Smooth muscle cell (in vitro differentiated cells): ENCODE measurements around the gene FALEC. TPM values are rescaled to one million over a fixed set of nuclear protein-coding genes. Genes with fewer than 3 reads are reported as not detected.
A peak's percentile ranks its signal among the peaks of the same experiment; 100 is the strongest.

ENCODE experiments used
- DNase-seq: peaks from one replicate; lab custom pipeline; 2025; ENCODE audit not compliant: unreplicated experiment; lab: John Stamatoyannopoulos, UW
- H2AFZ ChIP-seq: fragments of 200-600 bp; sonication (generic); 2 replicates; pipeline ENCODE4 v1.6.0; 2016; ENCODE audit warnings: antibody characterized with exemption, low read depth, mild to moderate bottlenecking
- H3F3A ChIP-seq: fragments of 200-600 bp; sonication (generic); 2 replicates; pipeline ENCODE4 v1.6.0; 2017; ENCODE audit warnings: antibody characterized with exemption, low read depth
- H3K27ac ChIP-seq: fragments of 200-600 bp; sonication (generic); 2 replicates; pipeline ENCODE4 v1.5.1; 2016; ENCODE audit warnings: low read depth, mild to moderate bottlenecking
- H3K27me3 ChIP-seq: fragments of 200-600 bp; sonication (generic); 2 replicates; pipeline ENCODE4 v1.6.1; 2016; ENCODE audit warnings: low read depth, mild to moderate bottlenecking
- H3K36me3 ChIP-seq: fragments of 200-600 bp; sonication (generic); 2 replicates; pipeline ENCODE4 v1.5.1; 2016; ENCODE audit warnings: low read depth
- H3K4me1 ChIP-seq: fragments of 200-600 bp; sonication (generic); 2 replicates; pipeline ENCODE4 v1.5.1; 2016; ENCODE audit warnings: low read depth
- H3K4me2 ChIP-seq: fragments of 200-600 bp; sonication (generic); 2 replicates; pipeline ENCODE4 v1.6.0; 2016; ENCODE audit warnings: mild to moderate bottlenecking
- H3K4me3 ChIP-seq: fragments of 200-600 bp; sonication (generic); 2 replicates; pipeline ENCODE4 v1.5.1; 2016; ENCODE audit warnings: mild to moderate bottlenecking
- H3K79me2 ChIP-seq: fragments of 200-600 bp; sonication (generic); 2 replicates; pipeline ENCODE4 v1.6.0; 2016; ENCODE audit warnings: low read depth, mild to moderate bottlenecking
- H3K9ac ChIP-seq: fragments of 200-600 bp; sonication (generic); 2 replicates; pipeline ENCODE4 v1.6.0; 2016; ENCODE audit warnings: low read depth
- H3K9me3 ChIP-seq: fragments of 200-600 bp; sonication (generic); replicated peaks from 2 replicates; pipeline ENCODE4 v1.5.1; 2016; ENCODE audit warnings: low read depth
- H4K20me1 ChIP-seq: fragments of 200-600 bp; sonication (generic); 2 replicates; pipeline ENCODE4 v1.6.0; 2016; ENCODE audit warnings: low read depth
- WGBS: methylation state at CpG from one replicate; pipeline ENCODE4 v1.1.7; 2016; ENCODE audit warnings: low lambda C conversion rate; 5-methylcytosine and 5-hydroxymethylcytosine counted together
- polyA plus RNA-seq: library from polyadenylated mRNA; unstranded; fragments of >200 nt; fragmentation: Nextera tagmentation; extraction: Ambion mirVana; gene quantifications from 2 replicates; pipeline ENCODE4 v1.2.1, GENCODE V29; 2016
- total RNA-seq: library from RNA; depleted of rRNA; stranded (reverse); fragments of >200 nt; gene quantifications from 2 replicates; pipeline ENCODE4 v1.2.3, GENCODE V29; 2014
- TF ChIP-seq, protein P1 (sequence below): fragments of 200-600 bp; sonication (generic); IDR thresholded peaks from 2 replicates; pipeline ENCODE4 v1.5.1; 2017; ENCODE audit warnings: borderline replicate concordance, mild to moderate bottlenecking, antibody characterized with exemption; ENCODE audit not compliant: insufficient read depth, poor library complexity, severe bottlenecking

The FALEC gene
- total and polyA plus RNA-seq, 2 experiments from 2014 or later, result 0.62 TPM; not detected in 1

- H3K79me2 ChIP-seq, result no peaks in the 10 kb centered on the region
- TF ChIP-seq, protein P1, sequence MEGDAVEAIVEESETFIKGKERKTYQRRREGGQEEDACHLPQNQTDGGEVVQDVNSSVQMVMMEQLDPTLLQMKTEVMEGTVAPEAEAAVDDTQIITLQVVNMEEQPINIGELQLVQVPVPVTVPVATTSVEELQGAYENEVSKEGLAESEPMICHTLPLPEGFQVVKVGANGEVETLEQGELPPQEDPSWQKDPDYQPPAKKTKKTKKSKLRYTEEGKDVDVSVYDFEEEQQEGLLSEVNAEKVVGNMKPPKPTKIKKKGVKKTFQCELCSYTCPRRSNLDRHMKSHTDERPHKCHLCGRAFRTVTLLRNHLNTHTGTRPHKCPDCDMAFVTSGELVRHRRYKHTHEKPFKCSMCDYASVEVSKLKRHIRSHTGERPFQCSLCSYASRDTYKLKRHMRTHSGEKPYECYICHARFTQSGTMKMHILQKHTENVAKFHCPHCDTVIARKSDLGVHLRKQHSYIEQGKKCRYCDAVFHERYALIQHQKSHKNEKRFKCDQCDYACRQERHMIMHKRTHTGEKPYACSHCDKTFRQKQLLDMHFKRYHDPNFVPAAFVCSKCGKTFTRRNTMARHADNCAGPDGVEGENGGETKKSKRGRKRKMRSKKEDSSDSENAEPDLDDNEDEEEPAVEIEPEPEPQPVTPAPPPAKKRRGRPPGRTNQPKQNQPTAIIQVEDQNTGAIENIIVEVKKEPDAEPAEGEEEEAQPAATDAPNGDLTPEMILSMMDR, result no peak
- H3K9me3 ChIP-seq, result no peaks in the 10 kb centered on the region
- H3K27ac ChIP-seq, result no peak overlapping the region
- H3K4me3 ChIP-seq, result no peak overlapping the region
- H3K27me3 ChIP-seq, result no peaks in the 10 kb centered on the region
- no peak overlapping the region for H3K4me2 ChIP-seq
- no peaks in the 10 kb centered on the region for H3F3A ChIP-seq
- whole genome bisulfite sequencing, result 72% methylated on average over 5 of the region's 5 CpGs
- no peak for DNase-seq
- H3K4me1 ChIP-seq, result peaks cover 9% of the 10 kb centered on the region
- H2AFZ ChIP-seq, result no peak overlapping the region
- no peaks in the 10 kb centered on the region for H3K36me3 ChIP-seq
- H4K20me1 ChIP-seq, result no peaks in the 10 kb centered on the region
- no peak overlapping the region for H3K9ac ChIP-seq
Measured at GRCh38 chr1:150532860-150533259, 17.3 kb downstream of the FALEC start.

DNA sequence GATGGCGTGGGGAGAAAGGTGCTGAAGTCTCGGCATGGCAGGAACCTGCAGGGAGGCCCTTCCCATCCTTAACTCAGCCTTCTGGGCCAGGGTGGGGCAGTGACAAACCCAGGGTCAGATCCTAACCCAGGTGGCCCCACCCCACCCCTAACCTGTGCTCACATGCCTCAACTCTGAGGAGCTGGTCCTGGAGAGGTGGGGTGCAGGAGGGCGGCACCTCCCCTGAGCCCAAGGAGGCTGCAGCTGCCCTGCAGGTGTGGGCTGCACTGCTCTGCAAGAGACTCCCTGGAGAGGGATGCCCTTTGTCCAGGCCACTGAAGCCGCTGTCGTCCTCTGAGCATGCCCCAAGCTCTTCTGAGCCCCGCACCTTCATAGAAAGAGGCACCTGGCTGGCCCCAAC, 18.4 kb downstream of the FALEC start:
- H3K9ac ChIP-seq, result no peak overlapping the region
- no peaks in the 10 kb centered on the region for H3K79me2 ChIP-seq
- H3K4me2 ChIP-seq, result no peak overlapping the region
- 99% methylated on average over 6 of the region's 6 CpGs for WGBS
- no peak overlapping the region for H3K4me3 ChIP-seq
- no peaks in the 10 kb centered on the region for H3K27me3 ChIP-seq
- H3K9me3 ChIP-seq, result no peaks in the 10 kb centered on the region
- DNase-seq, result no peak
- TF ChIP-seq, protein P1, result no peak
- H3K36me3 ChIP-seq, result no peaks in the 10 kb centered on the region
- H2AFZ ChIP-seq, result no peak overlapping the region
- peaks cover 3% of the 10 kb centered on the region for H3K4me1 ChIP-seq
- H3F3A ChIP-seq, result no peaks in the 10 kb centered on the region
- H4K20me1 ChIP-seq, result no peaks in the 10 kb centered on the region
- no peak overlapping the region for H3K27ac ChIP-seq

GRCh38 chr1:150535511-150536287, 20.1 kb downstream of the FALEC start:
- Histone ChIP-seq H3K4me3 (no peak overlapping the region), H3K9me3 (no peaks in the 10 kb centered on the region), H3K27ac (peak overlapping the region; percentile 35), H2AFZ (no peak overlapping the region), H3K79me2 (no peaks in the 10 kb centered on the region), H3K4me2 (peak overlapping the region; percentile 30), H3F3A (no peaks in the 10 kb centered on the region), H4K20me1 (no peaks in the 10 kb centered on the region), H3K27me3 (no peaks in the 10 kb centered on the region), H3K36me3 (no peaks in the 10 kb centered on the region), H3K4me1 (no peaks in the 10 kb centered on the region), H3K9ac (no peak overlapping the region)
- WGBS, result 63% methylated on average over 14 of the region's 14 CpGs
- no peak for DNase-seq
- TF ChIP-seq, protein P1, result no peak
